Liver (tissue), 9 donors: ENCODE data around the gene THEM4. TPM values are rescaled to one million over a fixed set of nuclear protein-coding genes. Genes with fewer than 3 reads are reported as not detected.

Experiments
- DNase-seq: peaks from one replicate; pipeline ENCODE4 v3.0.0-alpha.2; 2017; ENCODE audit warnings: low spot score
- H3K27ac ChIP-seq, 2 donors: one replicate each; pipeline ENCODE4 v1.7.0; 2013; ENCODE audit warnings: inconsistent platforms in 2 of 2, low read length in 2 of 2, control low read depth in 1 of 2, low read depth in 1 of 2, mild to moderate bottlenecking in 1 of 2
- H3K27me3 ChIP-seq, 4 donors: one replicate each; pipeline versions ENCODE4 v1.6.1 to v1.7.0; 2013; ENCODE audit warnings: low read length in 3 of 4, inconsistent platforms in 1 of 4, mild to moderate bottlenecking in 1 of 4, moderate library complexity in 1 of 4; ENCODE audit not compliant: control insufficient read depth in 4 of 4, insufficient read depth in 4 of 4
- H3K36me3 ChIP-seq, 4 donors: one replicate each; pipeline versions ENCODE4 v1.6.1 to v1.7.0; 2013; ENCODE audit warnings: low read length in 3 of 4, mild to moderate bottlenecking in 3 of 4, low read depth in 1 of 4, moderate library complexity in 1 of 4; ENCODE audit not compliant: control insufficient read depth in 4 of 4, insufficient read depth in 3 of 4
- H3K4me1 ChIP-seq, 4 donors: one replicate each; pipeline versions ENCODE4 v1.6.1 to v1.7.0; 2013; ENCODE audit warnings: low read length in 3 of 4, mild to moderate bottlenecking in 3 of 4, moderate library complexity in 1 of 4; ENCODE audit not compliant: control insufficient read depth in 4 of 4, insufficient read depth in 4 of 4
- H3K4me3 ChIP-seq, 3 donors: one replicate each; pipeline versions ENCODE4 v1.6.1 to v1.7.0; 2013; ENCODE audit warnings: low read length in 3 of 3, control low read depth in 1 of 3, low read depth in 1 of 3, mild to moderate bottlenecking in 1 of 3
- H3K9ac ChIP-seq, 2 donors: one replicate each; pipeline ENCODE4 v1.7.0; 2013; ENCODE audit warnings: low read length in 2 of 2, mild to moderate bottlenecking in 2 of 2, moderate library complexity in 2 of 2, control low read depth in 1 of 2, low read depth in 1 of 2
- H3K9me3 ChIP-seq, 4 donors: one replicate each; pipeline versions ENCODE4 v1.6.1 to v1.7.0; 2013; ENCODE audit warnings: low read length in 3 of 4; ENCODE audit not compliant: control insufficient read depth in 4 of 4
- ATF3 ChIP-seq: IDR thresholded peaks from 2 replicates; pipeline ENCODE4 v1.6.1; 2016; ENCODE audit warnings: antibody characterized with exemption
- CTCF ChIP-seq: fragments of 150-350 bp; IDR thresholded peaks from 2 replicates; pipeline ENCODE4 v1.5.1; 2017; ENCODE audit warnings: improper control_type of control experiment, low read depth, low read length; ENCODE audit not compliant: missing input control
- EGR1 ChIP-seq, 2 donors: IDR thresholded peaks; 2 replicates each; pipeline ENCODE4 v1.6.1; 2016 to 2018; ENCODE audit warnings: antibody characterized with exemption in 2 of 2, low read depth in 2 of 2
- FOXA1 ChIP-seq: IDR thresholded peaks from 2 replicates; pipeline ENCODE4 v1.6.1; 2016; ENCODE audit warnings: antibody characterized with exemption
- FOXA2 ChIP-seq: IDR thresholded peaks from 2 replicates; pipeline ENCODE4 v1.6.1; 2016; ENCODE audit warnings: antibody characterized with exemption
- GABPA ChIP-seq, 2 donors: IDR thresholded peaks in 1 of 2; conservative IDR thresholded peaks in 1 of 2; 2 replicates each; pipeline ENCODE4 v1.6.1; 2016; ENCODE audit warnings: antibody characterized with exemption in 2 of 2, mild to moderate bottlenecking in 1 of 2, moderate library complexity in 1 of 2
- HNF4A ChIP-seq, 2 donors: conservative IDR thresholded peaks; 2 replicates each; pipeline ENCODE4 v1.6.1; 2016; ENCODE audit warnings: antibody characterized with exemption in 2 of 2, mild to moderate bottlenecking in 2 of 2
- HNF4G ChIP-seq: IDR thresholded peaks from 2 replicates; pipeline ENCODE4 v1.6.1; 2016; ENCODE audit warnings: antibody characterized with exemption
- JUND ChIP-seq, 2 donors: IDR thresholded peaks; 2 replicates each; pipeline ENCODE4 v1.6.1; 2016; ENCODE audit warnings: antibody characterized with exemption in 2 of 2
- MAX ChIP-seq: IDR thresholded peaks from 2 replicates; pipeline ENCODE4 v1.6.1; 2016; ENCODE audit warnings: antibody characterized with exemption
- NR2F2 ChIP-seq: IDR thresholded peaks from 2 replicates; pipeline ENCODE4 v1.6.1; 2016; ENCODE audit warnings: antibody characterized with exemption
- RAD21 ChIP-seq, 2 donors: IDR thresholded peaks; 2 replicates each; pipeline ENCODE4 v1.6.1; 2016; ENCODE audit warnings: antibody characterized with exemption in 2 of 2, mild to moderate bottlenecking in 2 of 2
- REST ChIP-seq: IDR thresholded peaks from 2 replicates; pipeline ENCODE4 v1.6.1; 2016; ENCODE audit warnings: antibody characterized with exemption, mild to moderate bottlenecking
- RXRA ChIP-seq, 2 donors: IDR thresholded peaks; 2 replicates each; pipeline ENCODE4 v1.6.1; 2017 to 2018; ENCODE audit warnings: antibody characterized with exemption in 2 of 2, mild to moderate bottlenecking in 1 of 2
- SP1 ChIP-seq: IDR thresholded peaks from 2 replicates; pipeline ENCODE4 v1.6.1; 2018; ENCODE audit warnings: antibody characterized with exemption, mild to moderate bottlenecking
- TAF1 ChIP-seq: conservative IDR thresholded peaks from 2 replicates; pipeline ENCODE4 v1.6.1; 2016; ENCODE audit warnings: antibody characterized with exemption, mild to moderate bottlenecking
- YY1 ChIP-seq: IDR thresholded peaks from 2 replicates; pipeline ENCODE4 v1.6.1; 2016; ENCODE audit warnings: antibody characterized with exemption, mild to moderate bottlenecking
- ZBTB33 ChIP-seq: IDR thresholded peaks from 2 replicates; pipeline ENCODE4 v1.6.1; 2016; ENCODE audit warnings: antibody characterized with exemption
- WGBS: extraction: QIAGEN DNeasy Blood & Tissue Kit; methylation state at CpG from one replicate; pipeline ENCODE4 v1.1.7; 2013; 5-methylcytosine and 5-hydroxymethylcytosine counted together
- polyA plus RNA-seq, 2 donors: library from polyadenylated mRNA; stranded (reverse) in 1 of 2; unstranded in 1 of 2; fragments of 200-250 nt in 1 of 2; fragments of >200 nt in 1 of 2; fragmentation: Nextera tagmentation in 1 of 2; extraction: Ambion mirVana in 1 of 2; gene quantifications; one replicate each; pipeline versions ENCODE4 v1.2.1 to v1.2.3, GENCODE V29; 2013 to 2015
- total RNA-seq, 2 donors: library from RNA; depleted of rRNA; stranded (reverse); fragments of >200 nt; gene quantifications; one replicate each; pipeline ENCODE4 v1.2.3, GENCODE V29; 2014
- donor health status: healthy.
- donor health status: healthy.
- donor health status: healthy.
- donor health status: healthy.
- donor health status: healthy.

THEM4 gene
- total and polyA plus RNA-seq, 4 donors, result 6.1 to 16.2 (median 9.8) TPM

GRCh38 chr1:151851886-151852285 lies 57.4 kb downstream of the THEM4 start:
- H3K27me3 ChIP-seq, result no peaks in the 10 kb centered on the region
- H3K27ac ChIP-seq, result no peak overlapping the region
- no peak for DNase-seq
- no peaks in the 10 kb centered on the region for H3K36me3 ChIP-seq
- peaks cover 0 to 4% (median 0%) of the 10 kb centered on the region in 4 donors for H3K4me1 ChIP-seq
- no peak overlapping the region for H3K4me3 ChIP-seq
- no peak overlapping the region for H3K9ac ChIP-seq
- 85% methylated on average over 8 of the region's 8 CpGs for WGBS
- no peaks in the 10 kb centered on the region for H3K9me3 ChIP-seq
- TF ChIP-seq GABPA (IDR thresholded peaks at IDR 0.05 in 1 of 2, conservative IDR thresholded peaks at IDR 0.05 in 1 of 2) (no peak), RXRA (IDR thresholded peaks at IDR 0.05) (no peak), SP1 (no peak), HNF4A (conservative IDR thresholded peaks at IDR 0.05) (no peak), FOXA1 (no peak), CTCF (no peak)

- Histone ChIP-seq H3K36me3 (no peaks in the 10 kb centered on the region), H3K4me3 (no peak overlapping the region), H3K4me1 (peaks cover 0 to 4% (median 0%) of the 10 kb centered on the region in 4 donors), H3K9ac (no peak overlapping the region), H3K27me3 (no peaks in the 10 kb centered on the region), H3K9me3 (no peaks in the 10 kb centered on the region), H3K27ac (no peak overlapping the region)
- TF ChIP-seq GABPA (IDR thresholded peaks at IDR 0.05 in 1 of 2, conservative IDR thresholded peaks at IDR 0.05 in 1 of 2) (no peak), ZBTB33 (no peak), MAX (no peak), SP1 (no peak), HNF4A (conservative IDR thresholded peaks at IDR 0.05) (no peak), JUND (IDR thresholded peaks at IDR 0.05) (no peak), YY1 (no peak), FOXA1 (no peak), NR2F2 (no peak), RXRA (IDR thresholded peaks at IDR 0.05) (no peak), EGR1 (IDR thresholded peaks at IDR 0.05; ENCODE audit: low read depth in 2 of 2) (no peak), CTCF (no peak), RAD21 (IDR thresholded peaks at IDR 0.05) (no peak), HNF4G (no peak), TAF1 (no peak), REST (no peak), FOXA2 (no peak), ATF3 (no peak)
- no peak for DNase-seq
Observed at GRCh38 chr1:151849871-151850270, 59.4 kb downstream of the THEM4 start.
